HG02884 (cell line): ENCODE measurements around the gene TBRG4.

Experiments
- ATAC-seq: cut with Tn5 transposase; IDR thresholded peaks from one replicate; pipeline ENCODE4 v1.9.1; 2021; ENCODE audit warnings: mild to moderate bottlenecking, moderate library complexity; ENCODE audit not compliant: unreplicated experiment

TBRG4 gene

GRCh38 chr7:45145881-45146280, 34.4 kb upstream of the TBRG4 start:
- no peak for ATAC-seq

- ATAC-seq = no peak
Measured at GRCh38 chr7:45143616-45144015, 32.1 kb upstream of the TBRG4 start.

GRCh38 chr7:45140827-45141226, 29.3 kb upstream of the TBRG4 start:
- ATAC-seq = no peak

GRCh38 chr7:45138433-45139267, 27.2 kb upstream of the TBRG4 start:
- ATAC-seq = no peak

- no peak for ATAC-seq
Measured at GRCh38 chr7:45136106-45137060, 24.9 kb upstream of the TBRG4 start.

- ATAC-seq = no peak
Measured at GRCh38 chr7:45133877-45134276, 22.4 kb upstream of the TBRG4 start.

- ATAC-seq = no peak
Measured at GRCh38 chr7:45133352-45133751, 21.9 kb upstream of the TBRG4 start.

- no peak for ATAC-seq
Measured at GRCh38 chr7:45132708-45133320, 21.3 kb upstream of the TBRG4 start.

GRCh38 chr7:45131891-45132290, 20.4 kb upstream of the TBRG4 start:
- ATAC-seq = no peak

- no peak for ATAC-seq
Measured at GRCh38 chr7:45130910-45131309, 19.4 kb upstream of the TBRG4 start.

GRCh38 chr7:45129906-45130305, 18.4 kb upstream of the TBRG4 start:
- no peak for ATAC-seq

GRCh38 chr7:45129181-45129800, 17.8 kb upstream of the TBRG4 start:
- no peak for ATAC-seq

GRCh38 chr7:45126920-45127319, 15.4 kb upstream of the TBRG4 start:
- ATAC-seq = no peak

GRCh38 chr7:45126201-45126600, 14.7 kb upstream of the TBRG4 start:
- ATAC-seq = no peak

GRCh38 chr7:45125193-45125904, 13.9 kb upstream of the TBRG4 start:
- ATAC-seq = no peak

- ATAC-seq = no peak
Measured at GRCh38 chr7:45123913-45124710, 12.6 kb upstream of the TBRG4 start.

- ATAC-seq = no peak
Measured at GRCh38 chr7:45122975-45123860, 11.7 kb upstream of the TBRG4 start.

GRCh38 chr7:45119550-45119949, 8.1 kb upstream of the TBRG4 start:
- ATAC-seq = no peak
